ENCODE measurements around the gene LMO1. TPM values are rescaled to one million over a fixed set of nuclear protein-coding genes. Genes with fewer than 3 reads are reported as not detected.

The LMO1 gene
- polyA plus RNA-seq, 1 donor (not counting 4 experiments of a cell fraction or from before 2014, with no cell fraction given): 0.08 TPM

DNA sequence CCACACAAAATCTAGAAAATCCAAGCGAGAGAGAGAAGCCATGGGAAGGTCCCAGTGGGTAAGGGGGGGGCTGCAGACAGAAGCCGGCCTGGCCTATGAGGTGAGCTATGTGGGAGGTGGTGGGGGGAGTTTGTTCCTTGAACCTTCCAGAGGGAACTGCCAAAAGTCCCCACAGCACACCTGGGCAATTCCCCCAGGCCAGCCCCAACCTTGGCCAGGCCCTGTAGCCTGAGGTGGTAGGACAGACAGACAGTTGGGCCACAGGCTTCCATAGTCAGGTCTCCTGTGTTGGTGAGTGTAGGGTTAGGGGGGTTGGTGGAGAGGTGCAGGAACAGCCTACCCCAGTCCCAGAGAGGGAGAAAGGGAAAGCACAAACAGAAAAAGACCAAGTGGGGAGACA lies 39.0 kb downstream of the LMO1 start:
- H3K9ac ChIP-seq (ENCODE audit: control insufficient read depth, extremely low read depth, insufficient read depth, low read length): no peak overlapping the region
- H3K4me2 ChIP-seq (ENCODE audit: control insufficient read depth, extremely low read depth, insufficient read depth, low read depth, low read length): no peak overlapping the region
- no peaks in the 10 kb centered on the region for H3K79me2 ChIP-seq (ENCODE audit: control insufficient read depth, insufficient read depth, low read length)
- peaks cover 4% of the 10 kb centered on the region for H3K27me3 ChIP-seq (ENCODE audit: control insufficient read depth, extremely low read depth, insufficient read depth, low read length)
- TF ChIP-seq EZH2 (IDR thresholded peaks at IDR 0.05; ENCODE audit: low read length): no peak
- TF ChIP-seq, protein P1, sequence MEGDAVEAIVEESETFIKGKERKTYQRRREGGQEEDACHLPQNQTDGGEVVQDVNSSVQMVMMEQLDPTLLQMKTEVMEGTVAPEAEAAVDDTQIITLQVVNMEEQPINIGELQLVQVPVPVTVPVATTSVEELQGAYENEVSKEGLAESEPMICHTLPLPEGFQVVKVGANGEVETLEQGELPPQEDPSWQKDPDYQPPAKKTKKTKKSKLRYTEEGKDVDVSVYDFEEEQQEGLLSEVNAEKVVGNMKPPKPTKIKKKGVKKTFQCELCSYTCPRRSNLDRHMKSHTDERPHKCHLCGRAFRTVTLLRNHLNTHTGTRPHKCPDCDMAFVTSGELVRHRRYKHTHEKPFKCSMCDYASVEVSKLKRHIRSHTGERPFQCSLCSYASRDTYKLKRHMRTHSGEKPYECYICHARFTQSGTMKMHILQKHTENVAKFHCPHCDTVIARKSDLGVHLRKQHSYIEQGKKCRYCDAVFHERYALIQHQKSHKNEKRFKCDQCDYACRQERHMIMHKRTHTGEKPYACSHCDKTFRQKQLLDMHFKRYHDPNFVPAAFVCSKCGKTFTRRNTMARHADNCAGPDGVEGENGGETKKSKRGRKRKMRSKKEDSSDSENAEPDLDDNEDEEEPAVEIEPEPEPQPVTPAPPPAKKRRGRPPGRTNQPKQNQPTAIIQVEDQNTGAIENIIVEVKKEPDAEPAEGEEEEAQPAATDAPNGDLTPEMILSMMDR (optimal IDR thresholded peaks at IDR 0.05 in 1 of 3, IDR thresholded peaks at IDR 0.05 in 1 of 3, conservative IDR thresholded peaks at IDR 0.05 in 1 of 3; ENCODE audit: extremely low read depth in 1 of 3, insufficient read depth in 2 of 3, low read length in 3 of 3): no peak
- H2AFZ ChIP-seq (ENCODE audit: control insufficient read depth, low read length): no peak overlapping the region
- DNase-seq (ENCODE audit: low read depth, low spot score) (no peak), FAIRE-seq (no peak)
- no peak overlapping the region for H3K4me3 ChIP-seq (ENCODE audit: control insufficient read depth in 2 of 3, extremely low read depth in 1 of 3, insufficient read depth in 2 of 3, low read depth in 1 of 3, low read length in 3 of 3)
- dilution Hi-C loops (cut with MboI; ENCODE audit: extremely low pct_ligation_motif_present, low sequenced_read_pairs): loop anchor here (25.0 kb wide), 1 partner anchor 338 kb away; no protein-coding TSS in a partner anchor
- H4K20me1 ChIP-seq (ENCODE audit: control insufficient read depth, extremely low read depth, insufficient read depth, low read length): peaks cover 9% of the 10 kb centered on the region
- peaks cover 2% of the 10 kb centered on the region for H3K9me1 ChIP-seq (ENCODE audit: control insufficient read depth, extremely low read depth, insufficient read depth, low read length)
- no peaks in the 10 kb centered on the region for H3K36me3 ChIP-seq (ENCODE audit: control insufficient read depth in 2 of 2, extremely low read depth in 1 of 2, insufficient read depth in 2 of 2, low read length in 2 of 2)
- H3K27ac ChIP-seq (ENCODE audit: control insufficient read depth, insufficient read depth, low read length): no peak overlapping the region
- no peaks in the 10 kb centered on the region for H3K9me3 ChIP-seq (ENCODE audit: control insufficient read depth, low read depth, low read length)
- peaks cover 31% of the 10 kb centered on the region for H3K4me1 ChIP-seq (ENCODE audit: control insufficient read depth, extremely low read depth, insufficient read depth, low read length)

DNA sequence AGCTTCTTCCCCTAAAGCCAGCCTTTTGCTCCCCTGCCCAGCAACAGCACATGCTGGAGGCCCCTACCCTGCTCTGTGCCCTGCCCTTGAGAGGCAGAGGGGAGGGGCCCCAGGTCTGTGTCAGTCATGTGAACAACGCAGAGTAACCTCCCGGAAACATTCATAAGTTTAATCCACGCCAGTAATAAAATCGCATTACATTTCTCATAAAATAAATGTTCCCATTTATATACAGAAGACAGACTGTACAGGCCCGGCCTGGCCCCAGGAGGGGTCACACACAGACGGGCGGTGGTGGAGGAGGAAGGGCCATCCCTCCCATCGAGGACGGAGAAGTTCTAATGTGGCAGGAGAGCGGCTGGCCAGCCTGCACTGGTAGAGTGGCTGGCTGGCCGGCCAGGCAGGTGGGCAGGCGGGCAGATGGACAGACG lies 39.5 kb downstream of the LMO1 start:
- Histone ChIP-seq H2AFZ (ENCODE audit: control insufficient read depth, low read length) (no peak overlapping the region), H3K4me2 (ENCODE audit: control insufficient read depth, extremely low read depth, insufficient read depth, low read depth, low read length) (no peak overlapping the region), H3K27me3 (ENCODE audit: control insufficient read depth, extremely low read depth, insufficient read depth, low read length) (peaks cover 4% of the 10 kb centered on the region), H3K27ac (ENCODE audit: control insufficient read depth, insufficient read depth, low read length) (no peak overlapping the region), H3K9me3 (ENCODE audit: control insufficient read depth, low read depth, low read length) (no peaks in the 10 kb centered on the region), H3K36me3 (ENCODE audit: control insufficient read depth in 2 of 2, extremely low read depth in 1 of 2, insufficient read depth in 2 of 2, low read length in 2 of 2) (no peaks in the 10 kb centered on the region), H3K4me3 (ENCODE audit: control insufficient read depth in 2 of 3, extremely low read depth in 1 of 3, insufficient read depth in 2 of 3, low read depth in 1 of 3, low read length in 3 of 3) (no peak overlapping the region), H3K79me2 (ENCODE audit: control insufficient read depth, insufficient read depth, low read length) (no peaks in the 10 kb centered on the region), H3K4me1 (ENCODE audit: control insufficient read depth, extremely low read depth, insufficient read depth, low read length) (peaks cover 26% of the 10 kb centered on the region), H4K20me1 (ENCODE audit: control insufficient read depth, extremely low read depth, insufficient read depth, low read length) (peaks cover 6% of the 10 kb centered on the region), H3K9ac (ENCODE audit: control insufficient read depth, extremely low read depth, insufficient read depth, low read length) (no peak overlapping the region), H3K9me1 (ENCODE audit: control insufficient read depth, extremely low read depth, insufficient read depth, low read length) (peaks cover 2% of the 10 kb centered on the region)
- FAIRE-seq: no peak
- no peak for TF ChIP-seq EZH2 (IDR thresholded peaks at IDR 0.05; ENCODE audit: low read length)
- TF ChIP-seq, protein P1 (optimal IDR thresholded peaks at IDR 0.05 in 1 of 3, IDR thresholded peaks at IDR 0.05 in 1 of 3, conservative IDR thresholded peaks at IDR 0.05 in 1 of 3; ENCODE audit: extremely low read depth in 1 of 3, insufficient read depth in 2 of 3, low read length in 3 of 3): no peak
- dilution Hi-C loops (cut with MboI; ENCODE audit: extremely low pct_ligation_motif_present, low sequenced_read_pairs): loop anchor here (25.0 kb wide), 1 partner anchor 338 kb away; no protein-coding TSS in a partner anchor
- DNase-seq (ENCODE audit: low read depth, low spot score): no peak

Measured in keratinocyte (primary cell).